ENCODE results near the gene PFKP. TPM values are rescaled to one million over a fixed set of nuclear protein-coding genes. Genes with fewer than 3 reads are reported as not detected.
A peak's percentile ranks its signal among the peaks of the same experiment; 100 is the strongest.

Gene PFKP
- total RNA-seq, 1 experiment from 2014 or later = 140 TPM

GRCh38 chr10:3091921-3092320 is 24.6 kb downstream of the PFKP start:
- intact Hi-C loops (cut with micrococcal nuclease) = no loop called here
- peaks cover 58% of the 10 kb centered on the region for H3K79me2 ChIP-seq (ENCODE audit: low read length)
- ChIA-PET CTCF (interaction anchor here (1.6 kb wide), 1 partner anchor 11 kb away, joined by 5 read pairs; no protein-coding TSS in a partner anchor), POLR2A (ENCODE audit: unreplicated experiment) (no interaction called here)
- no peaks in the 10 kb centered on the region for H3K36me3 ChIP-seq (ENCODE audit: low read depth, low read length)
- BruUV-seq (replicated peaks) = no TSS peak
- peak overlapping the region; percentile 88 for H3K4me2 ChIP-seq (ENCODE audit: low read length)
- H3K27ac ChIP-seq (ENCODE audit: low read length) = peak overlapping the region; percentile 99
- no peak overlapping the region for H2AFZ ChIP-seq (ENCODE audit: low read length)
- no peak for DNase-seq
- no peak for TF ChIP-seq CTCF (conservative IDR thresholded peaks at IDR 0.05; ENCODE audit: low read depth, low read length)
- no peak for TF ChIP-seq EZH2phosphoT487 (IDR thresholded peaks at IDR 0.05; ENCODE audit: borderline replicate concordance, low read length)
- TF ChIP-seq EZH2 (IDR thresholded peaks at IDR 0.05; ENCODE audit: low read length, unreplicated experiment) = no peak
- no peaks in the 10 kb centered on the region for H3K9me2 ChIP-seq (replicated peaks; ENCODE audit: low read length)
- H3K27me3 ChIP-seq (ENCODE audit: low read length) = no peaks in the 10 kb centered on the region
- H3K9me3 ChIP-seq (ENCODE audit: low read length) = no peaks in the 10 kb centered on the region
- H3K4me3 ChIP-seq (ENCODE audit: low read length) = peak overlapping the region; percentile 30; the same call in 1 of the 2 replicates
- H3F3A ChIP-seq (ENCODE audit: low read length, unreplicated experiment) = peaks cover 4% of the 10 kb centered on the region
- H3K4me1 ChIP-seq (ENCODE audit: insufficient read depth, low read length) = peaks cover 51% of the 10 kb centered on the region
- no peak overlapping the region; the same call in 1 of the 2 replicates for H3K9ac ChIP-seq (ENCODE audit: low read length)
- H4K20me1 ChIP-seq (ENCODE audit: low read length) = no peaks in the 10 kb centered on the region
- no peak for ATAC-seq

- peaks cover 4% of the 10 kb centered on the region for H3F3A ChIP-seq (ENCODE audit: low read length, unreplicated experiment)
- intact Hi-C loops (cut with micrococcal nuclease) = loop anchor here (2.0 kb wide), 1 partner anchor 23 kb away; no protein-coding TSS in a partner anchor
Observed at GRCh38 chr10:3093996-3094395, 26.6 kb downstream of the PFKP start.

More at GRCh38 chr10:3093996-3094395, 26.6 kb downstream of the PFKP start:
- no peak overlapping the region for H3K4me2 ChIP-seq (ENCODE audit: low read length)
- no peaks in the 10 kb centered on the region for H3K9me2 ChIP-seq (replicated peaks; ENCODE audit: low read length)
- ChIA-PET CTCF (no interaction called here), POLR2A (ENCODE audit: unreplicated experiment) (no interaction called here)
- H3K27ac ChIP-seq (ENCODE audit: low read length) = peak overlapping the region; percentile 98
- H3K79me2 ChIP-seq (ENCODE audit: low read length) = peaks cover 64% of the 10 kb centered on the region
- DNase-seq = no peak
- no peaks in the 10 kb centered on the region for H3K36me3 ChIP-seq (ENCODE audit: low read depth, low read length)
- H3K4me3 ChIP-seq (ENCODE audit: low read length) = no peak overlapping the region
- no peaks in the 10 kb centered on the region for H3K27me3 ChIP-seq (ENCODE audit: low read length)
- TF ChIP-seq EZH2phosphoT487 (IDR thresholded peaks at IDR 0.05; ENCODE audit: borderline replicate concordance, low read length) = no peak
- no peak for TF ChIP-seq EZH2 (IDR thresholded peaks at IDR 0.05; ENCODE audit: low read length, unreplicated experiment)
- no peak for TF ChIP-seq CTCF (conservative IDR thresholded peaks at IDR 0.05; ENCODE audit: low read depth, low read length)
- H4K20me1 ChIP-seq (ENCODE audit: low read length) = no peaks in the 10 kb centered on the region
- no peak overlapping the region for H3K9ac ChIP-seq (ENCODE audit: low read length)
- peaks cover 55% of the 10 kb centered on the region for H3K4me1 ChIP-seq (ENCODE audit: insufficient read depth, low read length)
- H2AFZ ChIP-seq (ENCODE audit: low read length) = no peak overlapping the region
- no peak for ATAC-seq
- no peaks in the 10 kb centered on the region for H3K9me3 ChIP-seq (ENCODE audit: low read length)
- BruUV-seq (replicated peaks) = no TSS peak
